Activated CD4-positive, alpha-beta T cell treated with anti-CD3 and anti-CD28 coated beads, Interleukin-2, amount 50 U/mL, for 1 hour (primary cell): ENCODE measurements around the gene MRPS18A.

ENCODE experiments used
- DNase-seq: peaks from one replicate; pipeline ENCODE4 v3.0.0-alpha.2; 2020

MRPS18A gene

DNA sequence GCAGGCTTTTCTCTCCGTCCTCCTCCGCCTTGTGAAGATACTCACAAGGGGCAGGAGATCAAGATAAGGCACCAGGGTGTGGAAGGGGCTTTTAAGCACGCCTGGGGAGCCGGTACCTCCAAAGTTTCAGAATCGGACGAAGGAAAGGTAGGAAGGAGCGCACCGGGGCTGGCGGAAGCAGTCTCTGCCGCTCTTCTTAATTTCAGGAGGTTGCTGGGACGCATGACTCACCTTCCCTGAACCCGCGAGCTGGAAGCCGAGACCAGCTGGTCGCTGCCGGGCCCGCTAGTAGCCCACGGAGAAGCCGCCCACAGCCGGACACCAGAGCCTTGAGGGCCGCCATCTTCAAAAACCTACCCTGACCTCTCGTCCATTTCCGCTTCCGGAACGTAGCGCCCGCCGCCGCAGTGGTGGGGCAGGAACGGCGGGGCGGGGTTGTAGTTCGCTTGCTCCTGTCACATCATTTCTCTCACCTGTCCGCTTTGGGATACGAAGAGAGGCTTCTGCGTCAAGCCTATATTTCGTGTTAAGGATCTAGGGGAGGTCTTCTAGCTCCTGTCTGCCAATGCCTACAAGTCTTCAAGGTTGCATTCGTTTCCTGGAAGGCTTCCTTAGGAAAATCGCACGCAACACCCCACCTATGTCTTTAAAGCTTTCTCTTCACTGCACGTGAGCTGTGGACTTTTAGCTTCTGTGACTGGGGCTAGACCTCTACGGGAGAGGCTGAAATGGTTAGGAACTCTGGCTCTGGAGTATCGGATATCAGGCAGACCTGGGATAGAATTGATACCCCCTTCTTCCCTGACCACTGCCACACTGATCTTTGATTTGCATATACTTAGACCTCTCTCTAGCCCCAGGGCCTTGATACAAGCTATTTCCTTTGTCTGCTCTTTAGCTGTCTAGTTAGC lies at the start of gene MRPS18A:
Gene MRPS18A (minus strand): TSS at position 355 of the 911 bp plus-strand sequence. CDS start 12 bp downstream, at position 343.
- peak; percentile 73 for DNase-seq

DNA sequence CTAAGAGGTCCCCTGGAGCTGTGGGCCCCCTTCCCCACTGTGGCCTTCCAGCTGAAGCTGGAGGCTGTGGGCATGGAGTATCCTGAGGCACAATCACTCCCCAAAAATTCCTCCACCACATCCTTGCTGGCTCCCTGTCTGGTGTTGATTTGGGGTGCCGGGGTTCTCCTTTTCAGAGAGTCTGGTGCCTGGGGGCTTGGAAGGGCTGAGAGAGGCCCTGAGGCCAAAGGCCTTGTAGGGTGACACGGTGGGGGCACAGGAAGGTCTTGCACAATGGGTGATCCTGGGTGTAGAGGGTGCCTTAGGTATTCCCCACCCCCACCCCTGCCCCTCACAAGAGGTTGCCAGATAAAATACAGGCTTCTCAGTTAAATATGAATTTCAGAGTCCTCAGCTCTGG lies 49.3 kb upstream of the MRPS18A start:
- DNase-seq: no peak

DNA sequence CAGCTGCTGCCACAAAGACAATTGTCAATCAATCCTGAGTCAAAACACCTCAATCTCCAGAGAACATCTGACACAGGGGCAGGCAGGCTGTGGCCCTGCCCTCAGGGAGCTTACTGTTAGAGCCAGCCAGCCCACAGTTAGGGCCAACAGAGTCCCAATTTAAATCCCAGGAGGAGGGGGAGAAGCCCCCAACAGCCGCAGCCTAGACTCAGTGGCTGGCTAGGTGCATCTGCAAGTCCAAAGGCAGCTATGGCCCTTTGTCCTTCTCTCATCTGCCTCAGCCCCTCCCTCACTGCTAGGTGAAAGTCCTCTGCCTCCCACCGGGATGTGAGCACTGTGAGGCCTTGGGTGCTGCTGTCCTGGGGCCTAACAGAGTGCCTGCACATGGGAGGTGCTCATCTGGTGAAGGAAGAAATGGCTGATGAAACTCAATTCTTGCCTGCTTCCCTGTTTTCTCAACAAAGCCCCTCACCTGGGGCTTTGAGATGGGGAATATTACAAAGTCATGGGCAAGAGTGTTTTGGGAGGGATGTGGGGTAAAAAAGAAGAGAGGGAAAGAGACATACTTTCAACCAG lies 48.7 kb upstream of the MRPS18A start:
- DNase-seq: no peak

DNA sequence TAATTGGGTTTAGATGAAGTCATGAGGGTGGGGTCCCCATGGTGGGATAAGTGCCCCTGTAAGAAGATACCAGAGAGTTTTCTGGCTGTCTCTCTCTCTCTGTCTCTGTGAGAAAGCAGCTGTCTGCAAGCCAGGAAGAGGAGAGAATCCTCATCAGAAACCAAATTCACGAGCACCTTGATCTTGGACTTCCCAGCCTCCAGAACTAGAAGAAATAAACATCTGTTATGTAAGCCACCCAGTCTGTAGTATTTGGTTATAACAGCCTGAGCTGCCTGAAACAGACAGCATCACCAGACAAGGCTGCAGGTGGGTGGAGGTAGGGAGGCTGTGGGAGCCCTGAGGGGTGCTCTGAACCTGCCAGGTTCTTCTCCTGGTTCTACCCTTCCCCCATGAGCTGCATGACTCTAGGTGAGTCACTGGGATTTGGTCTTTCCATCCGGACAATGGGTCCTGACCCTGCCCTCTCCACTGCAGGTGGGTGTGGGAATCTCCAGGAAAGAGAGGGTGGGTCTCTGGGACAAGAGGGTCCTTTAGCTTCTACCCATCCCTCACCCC lies 48.1 kb upstream of the MRPS18A start:
- no peak for DNase-seq

DNA sequence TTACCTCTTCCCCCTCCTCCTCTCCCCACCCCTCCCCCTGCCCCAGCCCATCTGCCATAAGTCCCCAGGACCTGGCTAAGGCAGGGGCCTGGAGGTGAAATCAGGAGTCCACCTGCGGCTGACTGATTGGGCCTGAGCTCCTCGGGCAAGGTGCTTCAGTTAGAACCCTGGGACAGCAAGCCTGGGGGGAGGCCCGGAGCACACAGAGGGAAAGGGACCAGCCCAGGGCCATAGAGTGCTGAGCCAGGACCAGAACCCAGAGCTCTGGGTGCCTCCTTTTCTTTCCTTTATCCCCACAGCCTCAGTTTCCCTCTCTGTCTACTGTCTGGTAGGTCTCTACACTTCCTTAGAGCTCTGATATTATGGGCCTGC lies 46.7 kb upstream of the MRPS18A start:
- no peak for DNase-seq

DNA sequence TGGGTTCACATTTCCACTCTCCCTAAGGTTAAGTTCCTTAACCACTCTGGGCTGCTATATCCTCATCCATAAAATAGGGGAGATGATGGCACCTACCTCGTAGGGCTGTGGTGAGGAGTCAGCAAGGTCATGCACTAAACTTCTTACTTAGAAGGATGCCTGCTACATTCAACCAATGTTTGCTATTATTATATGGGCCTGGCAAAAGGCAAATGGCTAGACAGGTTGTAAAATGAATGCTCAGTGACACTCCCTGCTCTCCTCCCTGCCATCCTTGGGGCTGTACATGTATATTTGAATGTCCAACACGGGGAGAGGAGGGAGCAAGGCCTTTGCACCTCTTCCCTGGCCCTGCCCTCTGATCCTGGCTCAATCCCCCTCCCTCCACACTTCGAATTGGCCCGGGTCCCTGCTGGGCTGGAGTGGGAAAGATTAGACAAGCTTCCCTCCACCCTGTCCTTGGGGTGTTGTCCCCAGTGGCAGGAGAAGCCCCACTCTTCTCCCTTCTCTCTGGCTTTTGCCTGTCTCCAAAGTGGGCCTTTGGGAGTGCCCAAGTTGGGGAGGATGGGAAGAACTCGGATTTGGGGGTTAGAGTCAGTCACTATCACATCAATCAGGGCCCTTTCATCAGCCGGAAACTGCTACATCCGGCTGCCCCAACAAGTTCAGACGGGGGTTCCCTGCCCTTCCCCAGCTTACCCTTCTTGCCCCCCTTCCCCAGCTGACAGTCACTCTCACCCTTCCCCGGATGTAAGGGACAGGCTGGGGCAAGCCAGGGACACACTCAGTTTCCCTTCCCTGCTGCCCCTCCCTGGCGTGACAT lies 46.1 kb upstream of the MRPS18A start:
- peak; percentile 34 for DNase-seq

DNA sequence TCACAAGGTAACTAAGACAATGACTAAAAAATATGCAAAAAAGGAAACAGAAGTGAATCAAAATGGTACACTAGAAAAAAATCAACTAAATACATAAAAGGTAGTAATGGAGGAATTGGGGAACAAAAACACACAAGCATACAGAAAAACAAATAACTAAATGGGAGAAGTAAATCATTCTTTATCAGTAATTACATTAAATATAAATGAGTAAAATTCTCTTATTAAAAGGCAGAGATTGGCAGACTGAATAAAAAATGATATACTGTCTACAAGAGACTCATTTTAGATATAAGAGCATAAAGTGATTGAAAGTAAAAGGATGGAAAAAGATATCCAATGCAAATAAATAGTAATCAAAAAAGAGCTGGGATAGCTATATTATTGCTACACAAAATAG lies 43.0 kb upstream of the MRPS18A start:
- DNase-seq: no peak

DNA sequence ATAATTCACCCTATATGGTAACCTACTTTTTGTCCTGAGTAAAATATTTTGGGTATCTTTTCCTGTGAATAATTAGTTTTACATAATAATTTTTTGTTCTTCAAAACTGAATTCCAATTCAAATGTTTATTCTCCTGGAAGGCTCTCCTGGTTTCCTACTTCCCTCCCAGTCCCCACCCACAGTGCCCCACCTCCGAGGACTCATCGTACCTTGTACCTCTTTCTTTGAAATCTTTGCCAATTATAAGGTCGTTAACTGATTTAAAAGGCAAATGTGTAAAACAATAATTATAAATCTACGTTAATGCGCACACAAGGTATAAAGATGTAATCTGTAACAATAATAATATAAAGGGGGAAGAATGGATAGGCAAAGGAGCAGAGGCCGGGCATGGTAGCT lies 41.9 kb upstream of the MRPS18A start:
- no peak for DNase-seq

DNA sequence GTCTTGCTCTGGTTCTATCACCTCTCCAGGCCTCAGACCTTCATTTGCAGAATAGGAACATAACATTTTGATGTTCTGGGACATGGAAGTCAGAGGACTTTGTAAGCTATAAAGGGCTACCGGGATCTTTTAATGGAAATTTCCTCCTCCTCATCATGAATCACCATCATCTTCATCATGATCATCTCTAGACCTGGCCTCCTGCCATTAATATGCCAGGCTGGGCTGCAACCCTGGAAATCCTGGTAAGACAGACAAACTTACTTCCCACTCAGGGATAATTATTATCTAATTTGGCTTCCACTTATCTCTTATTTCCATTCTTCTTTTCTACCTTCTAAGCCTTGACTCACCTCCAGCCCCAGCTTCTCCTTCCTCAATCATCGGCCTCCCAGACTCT lies 41.0 kb upstream of the MRPS18A start:
- DNase-seq: no peak

DNA sequence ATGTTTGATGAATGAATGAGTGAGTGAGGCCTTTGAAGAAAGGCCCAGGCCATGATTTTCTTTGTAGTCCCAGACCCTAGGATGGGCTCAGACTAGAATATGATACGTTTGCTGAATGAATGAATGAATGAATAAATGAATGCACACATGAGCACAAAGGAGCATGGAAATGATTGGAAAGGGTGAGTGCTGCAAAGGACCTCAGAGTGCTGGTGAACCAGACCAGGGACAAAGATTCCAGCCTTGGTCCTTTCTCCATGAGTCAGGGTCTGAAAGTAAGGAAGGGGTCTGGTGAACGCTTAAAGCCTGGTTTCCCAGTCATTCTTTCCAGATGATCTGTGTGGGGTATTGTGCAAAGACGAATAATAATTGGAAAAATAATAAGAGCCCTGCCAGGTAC lies 40.0 kb upstream of the MRPS18A start:
- no peak for DNase-seq

DNA sequence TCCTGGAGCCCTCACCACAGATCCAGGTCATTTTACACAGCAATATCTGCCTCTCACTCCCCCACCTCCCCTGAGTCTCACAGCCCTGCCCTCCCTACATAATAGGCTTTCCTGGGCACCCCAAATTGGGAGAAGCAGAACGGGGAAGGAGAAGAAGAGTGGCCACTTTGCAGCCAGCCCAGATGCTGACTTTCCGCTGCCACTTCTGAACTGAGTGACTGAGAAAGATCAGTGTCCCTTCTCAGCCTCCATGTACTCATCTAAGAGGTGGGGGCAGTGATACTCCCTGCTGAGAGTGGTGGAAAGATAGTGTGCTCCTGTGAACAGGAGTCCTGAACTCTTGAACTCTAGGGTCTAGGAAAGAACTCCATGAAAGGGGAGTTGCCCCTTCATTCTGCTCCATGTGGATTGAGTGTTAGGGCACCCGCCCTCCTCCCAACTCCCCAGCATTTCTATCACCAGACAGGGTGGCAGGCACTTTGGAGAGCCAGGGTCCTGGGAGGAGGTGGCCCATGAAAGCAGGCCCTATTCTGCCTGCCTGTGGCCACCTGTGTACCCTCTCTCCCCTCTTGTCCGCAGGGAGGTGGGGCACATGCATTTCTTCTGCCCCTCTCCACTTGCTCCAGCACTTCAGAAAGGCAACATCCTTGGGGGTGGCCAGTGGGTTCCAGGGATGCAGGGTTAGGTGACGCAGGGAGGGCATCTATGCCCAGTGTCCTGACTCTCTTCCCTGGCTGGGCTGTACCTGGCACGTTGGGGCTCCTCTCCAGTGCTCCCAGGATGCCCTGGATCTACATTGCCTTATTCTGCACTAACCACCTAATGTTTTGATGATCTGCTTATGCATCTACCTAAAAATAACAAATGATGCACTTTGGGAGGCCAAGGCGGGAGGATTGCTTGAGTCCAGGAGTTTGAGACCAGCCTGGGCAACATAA lies 38.3 kb upstream of the MRPS18A start:
- no peak for DNase-seq

DNA sequence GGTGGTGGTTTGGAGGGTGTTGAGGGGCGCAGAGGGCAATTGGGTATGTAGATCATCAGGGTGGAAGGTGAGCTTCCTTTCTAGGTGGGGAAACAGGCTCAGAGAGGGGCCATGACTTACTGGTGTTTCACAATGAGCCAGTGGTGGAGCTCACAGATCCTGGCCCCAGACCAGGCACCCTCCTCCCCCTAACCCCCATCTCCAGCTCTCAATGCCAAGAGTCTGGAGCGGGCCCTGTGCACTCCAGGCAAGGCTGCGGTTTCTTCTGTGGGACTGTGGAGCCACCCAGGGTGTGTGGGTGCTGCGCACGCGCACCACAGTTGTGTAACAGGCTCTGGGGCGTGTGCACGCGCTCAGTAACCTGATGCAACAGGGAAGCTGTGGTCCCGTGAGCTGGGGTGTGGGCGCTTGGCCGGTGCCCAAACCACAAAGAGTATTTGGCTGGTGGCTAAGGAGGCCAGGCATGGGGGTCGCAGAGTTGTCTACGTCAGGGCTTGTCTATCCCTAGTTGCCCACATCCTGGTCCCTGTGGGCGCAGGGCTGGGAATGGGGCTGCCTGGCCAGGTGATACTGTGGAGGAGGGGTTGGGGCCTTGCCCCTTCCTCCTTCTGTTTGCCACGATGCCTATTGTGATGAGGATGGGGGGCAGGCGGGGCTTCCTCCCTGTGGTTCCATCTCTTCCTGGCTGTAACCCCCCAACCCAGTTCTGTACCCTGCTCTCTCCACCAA lies 37.5 kb upstream of the MRPS18A start:
- peak; percentile 48 for DNase-seq

DNA sequence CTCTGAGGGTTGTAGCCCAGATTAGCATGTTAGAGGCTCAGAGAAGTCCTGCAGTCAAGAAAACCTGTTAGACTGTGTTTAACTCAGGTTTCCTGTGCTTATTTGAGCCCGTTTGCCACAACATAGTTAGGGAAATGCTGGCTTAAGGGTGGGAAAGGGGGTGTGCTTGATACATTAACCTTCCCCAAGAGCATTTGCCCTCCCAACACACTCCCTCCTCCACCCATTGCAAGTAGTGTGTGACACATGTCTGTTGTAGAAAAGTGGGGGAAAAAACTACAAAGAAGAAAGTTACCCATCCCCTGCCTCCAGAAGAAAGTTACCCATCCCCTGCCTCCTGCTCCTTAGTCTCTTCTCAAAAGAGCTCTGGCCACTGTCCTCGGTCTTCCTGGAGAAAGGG lies 36.8 kb upstream of the MRPS18A start:
- DNase-seq: no peak

DNA sequence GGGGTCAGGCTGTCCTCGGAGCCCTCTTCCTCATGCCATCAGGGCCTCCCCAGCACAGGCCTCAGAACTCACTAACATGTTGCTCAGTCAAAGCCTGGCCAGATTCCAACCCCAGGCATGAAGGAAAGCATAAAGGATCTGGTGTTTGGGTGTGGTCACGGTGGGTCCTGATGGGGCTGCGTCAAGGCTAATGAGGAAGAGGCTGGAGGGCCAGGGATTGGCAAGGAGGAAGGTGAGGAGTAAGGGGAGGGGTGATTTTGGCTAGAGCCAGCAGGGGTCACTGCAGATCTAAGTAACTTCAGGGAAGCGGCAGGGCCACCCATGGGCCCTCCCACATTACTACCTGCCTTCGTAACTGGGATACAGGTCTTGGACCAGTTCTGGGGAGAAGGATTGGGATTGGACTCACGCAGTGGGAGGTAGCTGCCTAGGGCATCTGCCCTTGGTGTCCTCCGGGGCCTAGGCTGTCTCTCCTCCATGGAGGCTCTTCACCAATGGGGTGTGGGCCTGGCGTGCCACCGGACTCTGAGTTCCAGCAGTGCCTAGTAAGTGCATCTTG lies 36.2 kb upstream of the MRPS18A start:
- DNase-seq: peak; percentile 67

DNA sequence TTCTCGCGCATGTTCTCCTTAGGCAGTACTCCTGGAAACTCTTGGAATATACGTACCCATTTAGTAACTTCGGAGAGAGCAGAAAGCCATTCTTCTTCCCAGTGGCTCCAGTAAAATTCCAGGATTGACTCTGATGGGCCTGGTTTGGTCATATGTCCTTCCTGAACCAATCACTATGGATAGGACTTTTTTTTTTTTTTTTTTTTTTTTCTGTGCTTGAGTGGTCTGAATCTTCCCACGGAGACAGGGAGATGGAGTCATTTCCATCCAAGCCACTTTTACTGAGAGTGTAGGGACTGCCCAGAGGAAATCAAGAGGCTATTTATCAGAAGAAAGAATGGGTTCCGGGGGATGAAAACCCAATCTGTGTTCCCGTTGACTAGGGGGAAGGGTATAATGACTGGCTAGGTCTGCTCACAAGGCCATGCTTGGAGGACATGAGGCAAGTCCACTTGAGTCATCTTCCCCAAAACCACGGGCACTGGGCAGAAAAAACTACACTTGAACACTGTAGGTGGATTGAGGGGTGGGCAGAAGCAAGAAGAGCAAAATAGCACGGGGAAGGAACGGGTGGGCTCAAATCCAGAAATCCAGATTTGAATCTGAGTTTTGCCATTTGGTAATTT lies 35.4 kb upstream of the MRPS18A start:
- no peak for DNase-seq

DNA sequence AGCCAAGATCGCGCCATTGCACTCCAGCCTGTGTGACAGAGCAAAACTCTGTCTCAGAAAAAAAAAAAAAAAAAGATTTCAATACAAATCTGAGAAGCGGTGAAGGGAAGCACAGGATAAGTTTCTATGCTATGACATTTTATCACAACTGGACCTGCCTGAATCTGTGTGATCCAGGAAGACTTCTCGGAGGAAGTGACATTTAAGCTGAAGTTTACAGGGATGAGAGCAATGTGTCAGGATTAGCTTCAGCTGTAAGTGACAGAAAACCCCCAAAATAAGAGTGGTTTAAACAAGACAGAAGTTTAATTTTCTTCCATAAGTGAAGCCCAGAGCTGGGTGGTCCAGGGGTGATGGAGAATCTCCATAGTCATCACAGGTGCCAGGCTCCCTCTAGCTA lies 33.4 kb upstream of the MRPS18A start:
- no peak for DNase-seq

DNA sequence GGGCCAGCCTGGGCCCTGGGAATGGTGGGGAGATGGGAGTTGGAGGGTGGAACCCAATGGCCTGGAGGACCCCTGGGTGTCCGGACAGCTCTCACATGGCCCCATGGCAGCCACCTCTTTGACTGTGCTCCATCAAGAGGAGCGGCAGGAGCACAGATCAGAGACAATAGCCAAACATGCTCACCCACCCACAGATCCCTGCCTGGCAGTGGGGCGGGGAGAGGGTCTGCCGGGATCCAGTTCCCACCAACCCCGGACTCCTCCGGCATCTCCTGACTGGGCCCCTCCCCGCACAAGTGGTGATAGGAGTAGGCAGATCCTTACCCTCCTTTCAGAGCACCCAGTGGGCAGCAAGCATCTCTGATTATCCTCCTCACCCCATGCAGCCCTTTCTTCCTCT lies 31.9 kb upstream of the MRPS18A start:
- DNase-seq: no peak

DNA sequence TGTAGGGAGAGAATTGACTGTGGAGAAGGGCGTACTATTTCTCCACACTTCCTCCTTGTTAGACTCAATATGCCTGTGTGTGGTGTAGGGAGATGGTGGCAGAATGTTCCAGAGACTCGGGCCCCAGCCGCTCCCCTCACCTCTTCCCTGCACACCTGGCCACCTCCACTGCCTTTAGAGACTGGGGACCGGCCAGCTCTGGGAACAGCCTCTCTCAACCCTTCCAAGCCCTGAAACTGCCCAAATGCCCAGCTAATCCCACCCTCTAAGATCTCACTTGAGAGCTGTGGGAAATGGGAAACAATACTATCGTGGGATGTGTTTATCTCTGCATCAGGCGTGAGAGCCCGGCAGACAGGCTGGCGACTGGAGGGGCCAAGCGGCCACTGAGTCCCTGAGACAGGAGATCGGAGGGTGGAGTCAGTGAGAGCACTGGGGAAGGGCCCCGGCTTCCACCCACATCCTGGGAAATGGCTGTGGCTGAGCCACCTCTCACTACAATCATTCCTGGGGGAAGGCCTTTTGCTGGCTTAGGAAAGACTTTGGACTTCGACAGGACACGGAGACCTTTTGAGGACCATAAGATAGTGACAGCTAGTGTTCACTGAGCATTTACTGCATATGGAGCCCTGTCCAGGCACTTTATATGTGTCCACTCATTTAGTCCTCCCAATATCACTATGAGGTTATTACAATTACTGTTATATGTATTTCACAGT lies 31.0 kb upstream of the MRPS18A start:
- no peak for DNase-seq

DNA sequence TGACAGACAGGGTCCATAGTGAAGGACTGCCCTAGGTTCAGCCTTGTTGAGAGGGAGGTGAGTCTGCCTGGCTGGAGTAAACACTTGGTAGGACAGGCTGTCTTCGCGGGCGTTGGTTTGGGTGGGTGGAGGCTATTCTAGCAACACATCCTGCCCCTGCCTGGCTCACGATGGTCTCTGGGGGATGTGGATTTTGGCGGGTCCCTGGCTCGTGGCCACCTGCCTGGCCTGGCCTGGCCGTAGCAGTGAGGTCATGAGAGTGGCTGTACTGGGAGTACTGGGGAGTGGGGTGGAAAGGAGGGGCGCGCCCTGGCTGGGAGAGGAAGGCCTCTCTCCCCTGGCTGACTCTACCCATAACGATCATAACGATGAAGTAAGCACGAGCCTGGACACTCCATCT lies 30.2 kb upstream of the MRPS18A start:
- DNase-seq: no peak

DNA sequence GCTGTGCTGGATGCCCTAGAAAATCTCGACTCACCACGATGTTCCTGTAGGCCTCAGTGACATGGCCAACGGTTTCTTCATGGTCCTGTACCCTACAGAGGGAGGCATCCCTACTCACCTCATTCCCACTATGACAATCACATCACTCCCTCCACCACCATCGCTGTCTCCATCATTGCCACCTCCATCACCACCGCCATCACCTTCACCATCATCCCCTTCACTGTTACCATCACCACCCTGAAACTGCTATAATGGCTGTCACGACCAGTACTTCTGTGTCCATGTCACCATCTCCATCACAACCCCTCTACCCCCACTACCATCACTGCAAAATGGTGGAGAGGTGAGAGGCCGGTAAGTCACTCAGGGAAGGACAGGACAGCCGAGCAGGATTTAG lies 29.8 kb upstream of the MRPS18A start:
- DNase-seq: no peak
